Glomerular visceral epithelial cell (primary cell): ENCODE data around the gene RFLNA.

Source experiments
- DNase-seq: peaks from one replicate; pipeline ENCODE4 v3.0.0-alpha.2; 2016; ENCODE audit errors: extremely low spot score

The RFLNA gene, protein sequence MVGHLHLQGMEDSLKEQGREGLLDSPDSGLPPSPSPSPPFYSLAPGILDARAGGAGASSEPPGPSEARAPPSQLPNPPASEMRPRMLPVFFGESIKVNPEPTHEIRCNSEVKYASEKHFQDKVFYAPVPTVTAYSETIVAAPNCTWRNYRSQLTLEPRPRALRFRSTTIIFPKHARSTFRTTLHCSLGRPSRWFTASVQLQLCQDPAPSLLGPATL

GRCh38 chr12:124294780-124295341 lies at the start of gene RFLNA:
Gene RFLNA, plus strand, starts transcription at chr12:124295093. Its CDS starts 337 bp downstream, at chr12:124295430.
- peak; percentile 49 for DNase-seq

DNA sequence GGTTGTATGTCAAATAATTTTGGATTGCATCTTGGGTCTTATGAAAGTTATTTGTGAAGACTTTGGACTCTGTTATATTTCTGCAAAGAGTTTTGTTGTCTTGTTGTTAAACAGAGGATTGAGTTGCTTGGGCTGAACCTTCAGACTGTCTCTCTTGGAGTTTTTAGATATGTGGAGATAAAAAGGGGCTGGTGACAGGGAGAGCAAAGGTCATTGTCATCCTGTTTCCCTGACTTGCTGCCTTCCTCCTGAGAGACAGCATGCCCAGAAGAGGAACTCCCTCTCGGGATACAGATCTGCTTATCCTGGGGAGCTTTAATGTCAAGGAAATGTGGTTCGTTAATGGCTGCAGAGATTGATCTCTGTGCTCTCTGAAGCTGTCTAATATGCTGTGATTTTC lies 47.6 kb upstream of the RFLNA start:
- DNase-seq: no peak

DNA sequence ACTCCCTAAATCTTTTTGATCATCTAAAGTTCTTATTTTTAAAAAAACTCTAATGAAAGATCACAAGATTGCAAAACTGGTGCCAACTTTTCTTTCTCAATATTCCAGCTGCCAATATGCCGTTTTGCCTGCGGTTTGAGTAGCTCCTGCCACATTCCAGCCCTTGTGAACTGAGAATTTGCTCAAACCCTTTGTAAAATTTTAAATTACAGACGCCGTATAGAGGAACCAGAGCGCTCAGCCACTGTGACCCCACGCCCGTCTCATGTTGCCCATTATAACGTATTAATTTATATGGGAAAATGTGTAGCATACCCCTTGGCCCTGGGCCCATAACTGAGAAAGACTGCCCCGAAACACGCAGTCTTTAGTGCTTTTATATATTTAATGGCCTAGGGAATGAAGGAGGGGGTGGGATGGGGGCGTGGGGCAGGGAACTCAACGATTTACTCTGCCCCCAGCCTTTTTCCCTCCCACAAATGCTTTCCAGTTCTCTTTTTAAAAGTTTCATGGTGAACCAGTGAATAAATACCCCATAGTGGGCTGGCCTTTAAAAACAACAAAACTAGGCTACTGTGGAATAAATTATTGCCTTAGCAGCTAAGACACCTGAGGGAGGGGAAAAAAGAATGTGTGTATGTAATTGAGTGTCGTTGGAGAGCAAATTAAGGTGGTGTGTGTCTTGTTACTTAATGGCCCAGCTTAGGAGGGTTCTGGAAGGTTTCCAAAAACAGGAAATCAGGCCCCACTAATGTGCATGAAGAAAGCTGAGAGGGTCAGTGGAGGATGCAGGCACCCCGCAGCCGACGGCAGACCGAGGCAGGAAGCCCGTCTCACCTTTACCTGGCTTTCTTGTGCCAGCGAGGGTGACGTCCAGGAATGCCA lies 45.7 kb upstream of the RFLNA start:
- DNase-seq: no peak

GRCh38 chr12:124251186-124251585 lies 43.7 kb upstream of the RFLNA start:
- DNase-seq: no peak

GRCh38 chr12:124252964-124253363 lies 41.9 kb upstream of the RFLNA start:
- DNase-seq: no peak

DNA sequence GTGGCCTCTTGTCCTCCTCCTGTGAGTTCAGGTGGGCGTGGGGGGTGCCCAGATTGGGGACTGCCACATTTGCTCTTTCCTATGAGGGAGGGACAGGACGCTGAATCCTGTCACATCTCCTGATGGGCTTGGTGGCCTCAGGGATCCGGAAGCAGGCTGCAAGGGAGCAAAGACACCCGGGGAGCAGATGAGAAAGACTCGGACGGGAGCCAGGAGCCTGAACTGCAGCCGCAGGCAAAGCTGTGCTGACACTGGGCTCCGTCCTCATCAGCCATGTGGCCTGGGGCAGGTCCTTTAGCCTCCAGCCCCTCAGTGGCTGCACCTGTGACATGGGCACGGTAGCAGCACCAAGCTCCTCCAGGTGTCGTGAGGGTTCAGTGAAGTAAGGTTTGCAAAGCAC lies 40.8 kb upstream of the RFLNA start:
- no peak for DNase-seq

DNA sequence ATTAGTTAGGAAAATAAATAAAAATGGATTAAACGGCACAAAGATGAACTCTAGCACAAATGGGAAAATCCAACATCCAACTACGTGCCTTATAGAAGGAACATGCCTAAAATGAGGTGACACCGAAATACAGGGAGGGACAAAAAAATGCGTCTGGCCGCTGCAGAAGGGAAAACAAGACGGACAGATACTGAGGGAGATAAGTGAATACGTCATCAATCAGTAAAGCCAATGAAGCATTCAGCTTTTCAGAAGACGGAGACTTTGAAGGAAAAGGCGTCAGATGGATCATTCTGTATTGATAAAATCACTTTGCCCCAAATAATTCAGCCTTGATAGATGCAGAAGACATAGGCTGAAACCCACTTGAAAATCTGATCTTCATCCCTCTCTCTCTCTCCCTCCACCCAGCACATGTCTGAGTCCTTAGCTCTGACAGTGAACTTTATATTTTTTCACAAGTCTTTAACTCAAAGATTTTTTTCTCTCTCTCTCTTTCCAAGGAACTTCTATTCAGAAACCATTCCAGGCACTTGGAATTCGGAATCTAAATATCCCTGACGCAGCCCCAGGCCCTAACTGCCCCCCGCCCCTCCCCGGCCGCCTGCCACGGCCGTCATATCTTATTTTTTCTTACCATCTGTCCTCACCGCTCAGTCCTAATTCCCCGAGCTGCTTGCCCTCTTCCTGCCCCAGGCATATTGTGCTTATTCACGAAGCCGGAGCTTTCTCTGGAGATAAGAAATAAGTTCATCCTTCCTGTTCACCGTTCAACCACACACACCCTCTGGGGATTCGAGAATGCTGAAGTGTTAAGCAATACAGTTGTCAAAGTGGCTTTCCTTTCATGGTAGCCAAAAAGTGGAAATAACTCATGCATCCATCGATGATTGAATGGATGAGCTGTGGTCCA lies 35.5 kb upstream of the RFLNA start:
- DNase-seq: no peak

GRCh38 chr12:124261885-124262284 lies 33.0 kb upstream of the RFLNA start:
- no peak for DNase-seq

- DNase-seq: no peak
Measured at GRCh38 chr12:124264089-124264795, 30.7 kb upstream of the RFLNA start.

- no peak for DNase-seq
Measured at GRCh38 chr12:124264879-124265278, 30.0 kb upstream of the RFLNA start.

DNA sequence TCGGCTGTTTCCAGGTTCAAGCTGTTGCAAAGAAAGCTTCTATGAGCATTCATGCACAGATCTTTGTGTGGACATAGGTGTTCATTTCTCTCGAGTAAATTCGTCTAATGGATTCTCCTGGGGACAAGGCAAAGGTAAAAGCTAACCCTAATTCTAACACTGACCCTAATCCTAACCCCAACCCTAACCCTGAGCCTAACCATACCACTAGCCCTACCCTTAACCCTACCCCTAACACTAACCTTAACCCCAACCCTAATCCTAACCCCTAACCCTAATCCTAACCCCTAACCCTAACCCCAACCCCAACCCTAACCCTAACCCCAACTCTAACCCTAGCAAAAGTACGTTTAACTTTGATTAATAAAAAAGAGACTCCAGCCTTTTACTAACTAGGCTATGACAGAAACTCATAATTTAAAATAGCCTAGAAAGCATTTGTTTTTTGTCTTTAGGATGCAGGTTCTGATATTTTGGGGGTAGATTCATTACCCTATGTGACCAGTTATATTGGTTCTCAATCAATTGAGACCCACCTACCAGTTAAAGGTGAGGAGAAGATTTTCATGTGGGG lies 27.6 kb upstream of the RFLNA start:
- DNase-seq: no peak

GRCh38 chr12:124270671-124271070 lies 24.2 kb upstream of the RFLNA start:
- DNase-seq: no peak

DNA sequence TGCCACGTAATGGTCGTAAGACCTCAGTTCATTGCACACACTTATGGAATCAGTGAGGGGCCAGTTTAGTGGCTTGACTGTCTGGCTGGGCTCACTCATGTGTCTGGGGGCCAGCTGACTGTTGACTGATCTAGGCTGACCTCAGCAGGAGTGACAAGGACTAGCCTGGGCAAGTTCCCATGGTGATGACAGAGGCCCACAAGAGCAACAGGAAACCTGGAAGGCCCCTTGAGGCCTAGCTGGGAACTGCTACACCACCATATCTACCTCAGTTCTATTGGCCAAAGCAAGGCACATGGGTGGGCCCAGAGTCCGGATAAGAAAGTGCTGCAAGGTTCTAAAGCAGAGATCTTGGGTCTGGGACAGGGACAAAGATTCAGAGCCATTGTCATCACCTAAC lies 21.3 kb upstream of the RFLNA start:
- DNase-seq: peak; percentile 74

- DNase-seq: no peak
Measured at GRCh38 chr12:124276337-124276736, 18.6 kb upstream of the RFLNA start.

GRCh38 chr12:124277394-124278241 lies 17.3 kb upstream of the RFLNA start:
- DNase-seq: no peak

- no peak for DNase-seq
Measured at GRCh38 chr12:124278389-124279101, 16.3 kb upstream of the RFLNA start.

DNA sequence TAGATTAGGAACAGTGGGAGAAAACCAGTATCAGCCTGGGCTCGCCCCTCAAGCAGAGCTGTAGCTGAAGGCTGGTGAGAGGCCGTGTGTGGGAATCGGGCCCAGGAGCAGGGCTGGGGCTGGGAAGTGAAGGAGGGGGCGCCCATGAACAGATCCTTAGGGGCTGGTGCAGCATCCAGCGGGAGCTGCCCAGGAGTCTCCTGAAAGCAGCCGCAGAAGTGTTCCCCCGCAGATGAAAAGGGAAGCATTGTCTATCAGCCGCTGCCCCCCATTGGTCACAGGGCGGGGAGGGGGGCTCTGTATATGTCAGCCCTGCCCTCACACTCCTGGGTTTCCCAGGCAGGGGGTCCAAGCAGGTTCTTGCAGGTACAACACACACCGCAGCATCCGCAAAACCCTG lies 15.6 kb upstream of the RFLNA start:
- no peak for DNase-seq

- DNase-seq: no peak
Measured at GRCh38 chr12:124279846-124280360, 15.0 kb upstream of the RFLNA start.

- DNase-seq: no peak
Measured at GRCh38 chr12:124281309-124281708, 13.6 kb upstream of the RFLNA start.
